Esophagus squamous epithelium (tissue), 4 donors: ENCODE data around the gene OR10P1.

ENCODE experiments used
- CTCF ChIP-seq, 6 experiments: fragments of 450-650 bp in 4 of 6; fragments of 200-600 bp in 2 of 6; sonication (generic) in 2 of 6; IDR thresholded peaks; one replicate each; pipeline ENCODE4 v1.5.1; 2016 to 2019; ENCODE audit warnings: antibody characterized with exemption in 6 of 6, mild to moderate bottlenecking in 4 of 6, moderate library complexity in 4 of 6
- POLR2A ChIP-seq, 4 donors: fragments of 450-650 bp; IDR thresholded peaks; one replicate each; pipeline ENCODE4 v1.6.1; 2017; ENCODE audit warnings: antibody characterized with exemption in 4 of 4, mild to moderate bottlenecking in 4 of 4, moderate library complexity in 3 of 4

GRCh38 chr12:55612646-55613045 lies 24.0 kb upstream of the OR10P1 start:
- TF ChIP-seq CTCF (IDR thresholded peaks at IDR 0.05) (no peak), POLR2A (IDR thresholded peaks at IDR 0.05) (no peak)
